SK-N-MC (cell line): ENCODE measurements around the gene SLC29A4.
A peak's percentile ranks its signal among the peaks of the same experiment; 100 is the strongest.
"Not testable (repeated sequence)": the region's sequence is repeated elsewhere in the genome, so short reads cannot be mapped to it uniquely, and the experiment has no call there.

Source experiments
- DNase-seq: peaks from one replicate; pipeline ENCODE4 v3.0.0-alpha.2; 2011; ENCODE audit warnings: low read depth, low spot score
- H3K27ac ChIP-seq: fragments of 200-600 bp; sonication (generic); 2 replicates; pipeline ENCODE4 v1.5.1; 2016; ENCODE audit warnings: mixed run types
- H3K36me3 ChIP-seq: fragments of 200-600 bp; sonication (generic); 2 replicates; pipeline ENCODE4 v1.6.1; 2017; ENCODE audit warnings: antibody characterized with exemption, low read length, mixed read lengths; ENCODE audit not compliant: insufficient read depth
- H3K4me3 ChIP-seq: fragments of 200-600 bp; sonication (generic); 2 replicates; pipeline ENCODE4 v1.5.1; 2016
- H3K9ac ChIP-seq: fragments of 200-600 bp; sonication (generic); 2 replicates; pipeline ENCODE4 v1.8.0; 2017; ENCODE audit warnings: mixed run types, mixed read lengths; ENCODE audit not compliant: insufficient read length
- H3K9me3 ChIP-seq: fragments of 200-600 bp; sonication (generic); 2 replicates; pipeline ENCODE4 v1.6.1; 2017; ENCODE audit warnings: low read depth, mild to moderate bottlenecking, antibody characterized with exemption, low read length, moderate library complexity, mixed read lengths
- EZH2 ChIP-seq: fragments of 200-600 bp; sonication (generic); IDR thresholded peaks from one replicate; pipeline ENCODE4 v1.6.1; 2017; ENCODE audit warnings: antibody characterized with exemption
- FOXP2 ChIP-seq: optimal IDR thresholded peaks from 2 replicates; pipeline ENCODE3; 2011; ENCODE audit warnings: mild to moderate bottlenecking, moderate library complexity; ENCODE audit not compliant: insufficient read depth; ENCODE audit errors: extremely low read length, control extremely low read depth
- POLR2AphosphoS5 ChIP-seq: IDR thresholded peaks from 2 replicates; pipeline ENCODE4 v1.6.1; 2012; ENCODE audit warnings: mild to moderate bottlenecking, low read depth, low read length, borderline replicate concordance

Gene SLC29A4

DNA sequence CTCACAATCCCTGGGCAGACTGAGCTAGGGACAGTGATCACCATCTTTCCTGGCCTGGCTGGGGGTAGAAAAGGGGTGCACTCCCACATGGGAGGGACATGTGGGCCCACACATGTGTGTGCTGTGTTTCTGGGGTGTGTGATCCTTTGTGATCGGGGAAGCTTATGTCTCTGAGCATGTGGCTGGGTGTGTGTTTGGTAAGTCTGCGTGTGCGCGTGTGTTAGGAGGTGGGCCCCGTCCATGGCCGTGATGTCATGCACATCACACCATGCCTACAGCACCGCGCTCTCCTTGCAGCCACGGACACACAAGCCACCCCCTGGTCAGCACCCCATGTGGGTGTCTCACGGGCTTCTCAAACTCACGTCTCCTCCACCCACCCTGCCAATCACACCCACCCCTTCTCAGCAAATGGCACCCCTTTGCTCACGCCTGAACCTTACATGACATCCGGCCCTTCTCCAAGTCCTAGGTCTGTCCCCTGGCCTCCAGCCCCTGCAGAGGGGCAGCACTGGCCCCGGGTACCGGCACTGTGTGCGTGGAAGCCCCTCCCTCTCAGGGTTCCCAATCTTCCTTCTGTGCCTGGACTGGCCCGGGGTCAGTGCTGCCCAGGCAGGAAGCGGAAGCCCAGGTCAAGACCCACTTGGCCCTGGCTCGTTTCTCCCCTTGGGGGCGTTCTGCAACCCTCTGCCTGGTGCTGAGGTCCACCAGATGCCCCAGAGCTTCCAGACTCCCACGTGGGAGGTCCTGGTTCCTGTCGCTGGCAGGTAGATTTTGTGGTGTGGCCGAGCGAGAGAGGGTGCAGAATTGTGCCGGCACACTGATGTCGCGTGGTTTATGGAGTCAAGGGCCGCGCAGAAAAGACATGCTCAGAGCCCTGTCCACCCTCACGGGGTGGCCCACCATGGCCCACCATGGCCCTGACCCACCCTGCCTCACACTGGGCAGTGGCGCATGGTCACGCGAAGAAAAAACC is 12.6 kb downstream of the SLC29A4 start:
- no peak overlapping the region for H3K27ac ChIP-seq
- DNase-seq, result no peak
- no peaks in the 10 kb centered on the region for H3K9me3 ChIP-seq
- TF ChIP-seq POLR2AphosphoS5 (no peak), FOXP2 (no peak), EZH2 (no peak)
- no peak overlapping the region for H3K4me3 ChIP-seq
- no peak overlapping the region for H3K9ac ChIP-seq
- H3K36me3 ChIP-seq, result peaks cover 10% of the 10 kb centered on the region; the same call in 1 of the 2 replicates

DNA sequence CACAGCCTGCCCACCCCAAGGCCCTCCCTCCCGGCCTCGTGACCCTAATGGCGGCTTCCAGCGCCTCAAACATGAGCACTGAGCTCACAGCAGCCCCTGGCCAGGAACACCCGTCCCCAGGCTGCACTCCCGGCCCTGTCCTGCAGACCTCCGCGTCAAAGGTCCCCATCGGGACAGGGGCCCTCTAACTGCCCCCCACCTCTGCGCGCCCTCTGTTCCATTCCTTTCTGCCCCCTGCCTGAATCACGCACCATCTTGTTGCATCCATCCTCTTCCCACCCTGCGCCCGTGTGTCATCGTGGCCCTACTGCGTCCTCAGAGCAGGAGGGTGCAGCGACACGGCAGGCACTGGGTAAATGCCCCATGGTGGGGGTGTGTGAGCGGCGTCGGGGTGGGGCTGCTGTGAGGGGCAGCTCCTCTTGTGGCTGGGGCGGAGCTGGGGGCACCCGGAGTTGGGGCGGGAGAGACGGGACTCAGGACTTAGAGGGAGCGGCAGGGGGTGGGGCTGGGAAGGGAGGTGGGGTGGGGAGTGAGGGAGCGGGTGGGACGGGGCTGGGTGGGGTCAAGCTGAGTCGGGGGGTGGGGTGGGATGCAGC is 13.4 kb downstream of the SLC29A4 start:
- no peak for DNase-seq
- no peak overlapping the region for H3K27ac ChIP-seq
- H3K9me3 ChIP-seq, result no peaks in the 10 kb centered on the region
- H3K9ac ChIP-seq, result no peak overlapping the region
- TF ChIP-seq EZH2 (no peak), POLR2AphosphoS5 (no peak), FOXP2 (no peak)
- no peak overlapping the region for H3K4me3 ChIP-seq
- H3K36me3 ChIP-seq, result peaks cover 10% of the 10 kb centered on the region; the same call in 1 of the 2 replicates

- H3K27ac ChIP-seq, result no peak overlapping the region
- H3K36me3 ChIP-seq, result peaks cover 10% of the 10 kb centered on the region; the same call in 1 of the 2 replicates
- peak; percentile 8 for DNase-seq
- no peaks in the 10 kb centered on the region for H3K9me3 ChIP-seq
- H3K4me3 ChIP-seq, result no peak overlapping the region
- TF ChIP-seq FOXP2, result no peak
- no peak for TF ChIP-seq POLR2AphosphoS5
- TF ChIP-seq EZH2, result no peak
- H3K9ac ChIP-seq, result no peak overlapping the region
Observed at GRCh38 chr7:5296611-5297226, 14.0 kb downstream of the SLC29A4 start.

- Histone ChIP-seq H3K4me3 (no peak overlapping the region), H3K9me3 (no peaks in the 10 kb centered on the region), H3K27ac (no peak overlapping the region), H3K36me3 (no peaks in the 10 kb centered on the region; the same call in 1 of the 2 replicates), H3K9ac (no peak overlapping the region)
- TF ChIP-seq EZH2 (no peak), FOXP2 (no peak), POLR2AphosphoS5 (no peak)
- no peak for DNase-seq
Observed at GRCh38 chr7:5300366-5300765, 17.6 kb downstream of the SLC29A4 start.

- H3K4me3 ChIP-seq, result no peak overlapping the region
- peaks cover 2% of the 10 kb centered on the region; the same call in 1 of the 2 replicates for H3K36me3 ChIP-seq
- H3K9me3 ChIP-seq, result no peaks in the 10 kb centered on the region
- no peak overlapping the region for H3K27ac ChIP-seq
- TF ChIP-seq EZH2, result no peak
- TF ChIP-seq POLR2AphosphoS5, result no peak
- TF ChIP-seq FOXP2, result no peak
- no peak for DNase-seq
- no peak overlapping the region for H3K9ac ChIP-seq
Observed at GRCh38 chr7:5302577-5302976, 19.8 kb downstream of the SLC29A4 start.

DNA sequence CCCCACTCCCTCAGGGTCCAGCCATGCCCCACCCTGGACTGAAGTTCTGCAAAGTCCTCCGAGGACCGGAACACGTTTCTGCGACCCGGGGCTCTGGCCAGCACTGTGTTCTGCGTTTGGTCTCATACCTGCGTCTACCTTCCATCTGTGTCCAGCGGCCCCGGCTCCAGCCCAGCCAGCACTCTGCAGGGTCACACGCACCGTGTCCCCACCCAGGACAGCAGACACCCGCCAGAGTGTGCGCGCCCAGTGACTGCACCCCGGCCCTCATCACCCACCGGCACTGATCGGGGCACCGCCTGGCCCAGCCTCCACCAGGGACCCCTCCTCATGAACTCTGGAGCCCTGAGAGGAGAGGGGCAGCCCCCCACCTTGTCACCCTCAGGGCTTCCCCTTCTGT is 20.3 kb downstream of the SLC29A4 start:
- TF ChIP-seq EZH2, result no peak
- no peak for TF ChIP-seq POLR2AphosphoS5
- no peak for TF ChIP-seq FOXP2

GRCh38 chr7:5303591-5304505 is 21.1 kb downstream of the SLC29A4 start:
- H3K4me3 ChIP-seq, result no peak overlapping the region
- DNase-seq, result no peak
- TF ChIP-seq EZH2 (no peak), POLR2AphosphoS5 (no peak), FOXP2 (no peak)

More for the DNA sequence above, 20.3 kb downstream of the SLC29A4 start:
- Histone ChIP-seq H3K9me3 (no peaks in the 10 kb centered on the region), H3K36me3 (peaks cover 3% of the 10 kb centered on the region; the same call in 1 of the 2 replicates), H3K4me3 (no peak overlapping the region), H3K27ac (no peak overlapping the region), H3K9ac (no peak overlapping the region)
- DNase-seq, result no peak

GRCh38 chr7:5305050-5305449 is 22.3 kb downstream of the SLC29A4 start:
- H3K36me3 ChIP-seq, H3K9me3 ChIP-seq, DNase-seq, H3K9ac ChIP-seq, H3K27ac ChIP-seq, H3K4me3 ChIP-seq: not testable (repeated sequence)

More at GRCh38 chr7:5303591-5304505, 21.1 kb downstream of the SLC29A4 start:
- H3K9ac ChIP-seq, result no peak overlapping the region
- peaks cover 6% of the 10 kb centered on the region; the same call in 1 of the 2 replicates for H3K36me3 ChIP-seq
- no peak overlapping the region for H3K27ac ChIP-seq
- no peaks in the 10 kb centered on the region for H3K9me3 ChIP-seq

DNA sequence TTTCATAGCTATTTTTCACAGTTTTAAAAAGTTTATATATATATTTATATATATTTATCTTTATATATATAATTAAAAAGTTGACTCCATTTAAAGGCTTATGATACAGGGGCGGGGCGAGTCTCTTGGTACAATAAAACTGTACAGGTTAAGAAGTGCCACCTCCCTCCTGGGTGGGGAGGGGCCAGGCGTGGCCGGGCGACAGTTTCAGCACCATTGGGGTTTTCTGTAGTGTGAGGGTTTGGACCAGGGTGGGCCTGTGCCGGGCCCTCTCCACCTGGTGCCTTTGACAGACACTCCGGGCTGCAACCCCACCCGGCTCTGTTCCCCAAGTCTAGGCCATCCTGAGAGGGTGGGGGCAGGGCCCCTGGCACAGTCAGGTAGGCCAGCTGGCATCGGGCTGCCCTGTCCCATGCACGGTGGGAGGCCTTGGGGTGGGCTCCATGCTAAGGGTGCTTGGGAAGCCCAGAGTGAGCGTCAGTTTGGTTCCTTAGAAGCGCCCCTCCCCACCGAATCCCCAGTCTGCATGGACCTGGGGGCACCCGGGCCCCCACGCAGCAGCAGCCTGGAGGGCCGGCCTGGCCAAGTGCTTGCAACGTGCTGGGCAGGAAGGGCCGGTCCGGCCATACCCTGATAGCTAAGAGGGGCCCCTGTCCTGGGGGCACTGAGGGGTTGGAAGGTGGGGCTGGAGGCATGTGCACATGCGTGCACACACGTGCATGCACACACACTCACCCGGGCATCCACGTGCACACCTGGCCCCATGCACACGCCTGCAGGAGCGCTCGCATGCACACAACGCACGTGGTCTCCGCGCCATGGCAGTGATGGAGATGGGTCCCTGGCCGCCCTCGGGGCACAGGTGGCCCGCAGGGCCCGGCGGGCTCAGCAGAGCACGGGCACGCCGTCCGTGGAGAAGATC is 24.7 kb downstream of the SLC29A4 start:
- not testable (repeated sequence) for H3K27ac ChIP-seq, H3K9ac ChIP-seq, H3K4me3 ChIP-seq, DNase-seq, H3K9me3 ChIP-seq
- peaks cover 13% of the 10 kb centered on the region; the same call in 1 of the 2 replicates for H3K36me3 ChIP-seq
